ENCODE results near the gene NXNL1. TPM values are rescaled to one million over a fixed set of nuclear protein-coding genes. Genes with fewer than 3 reads are reported as not detected.

The NXNL1 gene
- total RNA-seq, 1 experiment from 2014 or later: not detected

- TF ChIP-seq CDX4 (CRISPR knock-in tag; IDR thresholded peaks at IDR 0.05; ENCODE audit: borderline replicate concordance): no peak
- no peak for TF ChIP-seq CTCF (IDR thresholded peaks at IDR 0.05)
- no peak for TF ChIP-seq RELA (CRISPR knock-in tag; IDR thresholded peaks at IDR 0.05; ENCODE audit: borderline replicate concordance)
- TF ChIP-seq FOXP4 (CRISPR knock-in tag; IDR thresholded peaks at IDR 0.05): no peak
These were observed 23.9 kb upstream of the NXNL1 start (continued) for GRCh38 chr19:17484520-17485185.

- Mint-ChIP-seq H3K27ac (no peak overlapping the region), H3K27me3 (ENCODE audit: low read depth) (peaks cover 7% of the 10 kb centered on the region; the same call in 1 of the 2 replicates), H3K36me3 (no peaks in the 10 kb centered on the region), H3K4me3 (no peak overlapping the region), H3K9me3 (no peaks in the 10 kb centered on the region), H3K4me1 (peaks cover 20% of the 10 kb centered on the region)
- ChIA-PET CTCF (interaction anchor here (0.7 to 5.5 kb wide), 3 partner anchors 13 to 42 kb away, joined by 3 to 25 read pairs (median 3); partner anchors contain the start of gene TMEM221), POLR2A (interaction anchor here (0.6 kb wide), 1 partner anchor 79 kb away, joined by 3 read pairs; no protein-coding TSS in a partner anchor)
- ATAC-seq (no peak), DNase-seq (ENCODE audit: low spot score) (no peak)
- TF ChIP-seq GRHL2 (CRISPR knock-in tag; IDR thresholded peaks at IDR 0.05; ENCODE audit: insufficient replicate concordance, severe bottlenecking) (no peak), KAT7 (CRISPR knock-in tag; IDR thresholded peaks at IDR 0.05; ENCODE audit: borderline replicate concordance) (no peak), NR1H2 (CRISPR knock-in tag; IDR thresholded peaks at IDR 0.05) (no peak), FOXP4 (CRISPR knock-in tag; IDR thresholded peaks at IDR 0.05) (no peak), ZNF232 (CRISPR knock-in tag; IDR thresholded peaks at IDR 0.05) (no peak), JAZF1 (CRISPR knock-in tag; IDR thresholded peaks at IDR 0.05) (no peak), SP1 (CRISPR knock-in tag; conservative IDR thresholded peaks at IDR 0.05) (no peak), E2F5 (CRISPR knock-in tag; IDR thresholded peaks at IDR 0.05) (no peak), IRF1 (CRISPR knock-in tag; IDR thresholded peaks at IDR 0.05) (no peak)
These were observed 22.9 kb upstream of the NXNL1 start for GRCh38 chr19:17483605-17484002.
